Cardiac fibroblast (primary cell): Measurements from ENCODE around the gene SPTLC2.
A peak's percentile ranks its signal among the peaks of the same experiment; 100 is the strongest.

Experiments
- DNase-seq, 2 donors: peaks; one replicate each; pipeline versions ENCODE4 v3.0.0 to v3.0.0-alpha.2; 2010; ENCODE audit warnings: low read depth in 2 of 2
- H3K4me3 ChIP-seq, 2 donors: replicated peaks in 1 of 2; 1 replicate in 1 of 2; 2 replicates in 1 of 2; pipeline ENCODE4 v1.5.1; 2011; ENCODE audit warnings: low read depth in 2 of 2, low read length in 2 of 2, mild to moderate bottlenecking in 2 of 2, moderate library complexity in 1 of 2
- CTCF ChIP-seq: IDR thresholded peaks from one replicate; pipeline ENCODE4 v1.5.1; 2011; ENCODE audit warnings: low read depth, mild to moderate bottlenecking, low read length, inconsistent platforms

The SPTLC2 gene

GRCh38 chr14:77467801-77468200 lies 148.6 kb downstream of the SPTLC2 start:
- TF ChIP-seq CTCF = no peak
- no peak for DNase-seq
- H3K4me3 ChIP-seq = no peak overlapping the region

DNA sequence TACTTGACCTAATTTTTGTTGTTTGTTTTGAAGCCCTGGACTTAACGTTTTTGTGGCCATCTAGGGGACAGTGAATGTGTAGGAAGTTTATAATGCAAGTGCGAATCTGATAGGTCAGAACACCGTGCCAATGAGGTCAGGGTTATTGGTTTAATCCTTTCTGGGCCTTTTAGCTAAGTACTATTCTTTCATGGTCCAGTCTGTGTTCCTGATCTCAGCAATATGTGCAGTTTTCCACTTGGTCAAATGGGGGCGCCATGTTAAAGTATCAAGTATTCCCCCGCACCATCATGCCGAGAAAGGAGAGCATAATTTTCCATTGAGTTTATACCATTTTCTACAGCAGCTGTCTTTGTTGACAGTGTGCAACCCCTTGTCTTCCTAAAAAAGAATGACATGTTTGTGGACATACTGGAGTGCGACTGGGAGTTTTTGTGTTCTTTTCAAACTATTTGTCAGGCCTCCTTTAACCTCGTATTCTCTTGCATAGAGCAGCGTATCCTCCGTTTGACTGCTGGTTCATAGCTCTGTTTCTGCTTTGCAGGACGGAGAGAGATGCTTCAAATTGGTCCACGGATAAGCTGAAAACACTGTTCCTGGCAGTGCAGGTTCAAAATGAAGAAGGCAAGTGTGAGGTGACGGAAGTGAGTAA lies 157.2 kb downstream of the SPTLC2 start:
- peak overlapping the region; percentile 90 to 97 for H3K4me3 ChIP-seq
- peak; percentile 85 to 86 for DNase-seq
- TF ChIP-seq CTCF = peak; percentile 74

DNA sequence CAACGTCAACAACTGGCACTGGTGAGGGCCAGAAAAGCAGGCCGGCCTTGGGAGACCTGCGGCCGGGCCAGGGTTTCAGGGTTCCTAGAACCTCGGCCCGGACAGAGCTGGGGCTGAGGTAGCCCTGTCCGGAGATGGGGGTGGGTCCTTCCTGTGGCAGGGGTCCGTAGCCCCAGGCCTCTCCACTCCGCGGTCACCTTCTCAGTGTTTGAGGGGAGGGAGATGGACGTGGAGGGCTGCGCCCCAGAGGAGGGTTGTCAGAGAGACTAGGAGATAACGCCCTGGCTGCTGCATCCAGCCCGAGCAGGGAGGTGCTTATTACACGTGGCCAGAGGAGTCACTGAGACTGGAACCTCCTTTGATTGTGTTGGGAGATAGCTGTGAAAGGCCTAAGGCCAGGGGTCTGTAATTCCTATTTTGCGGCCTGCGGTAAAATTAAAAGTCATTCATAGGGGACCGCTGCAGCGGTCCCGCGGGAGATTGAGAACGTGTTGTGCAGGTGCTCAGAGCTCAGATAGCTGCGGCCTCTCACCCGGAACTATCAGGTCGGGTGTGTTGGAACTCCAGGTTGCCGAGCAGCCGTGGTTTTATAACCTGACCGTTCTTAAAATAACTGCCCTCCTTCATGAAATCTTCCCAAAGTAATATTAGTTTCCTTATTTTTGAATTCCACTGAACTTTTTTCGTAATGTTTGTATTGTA lies 158.0 kb downstream of the SPTLC2 start:
- peak; percentile 27 to 38 for DNase-seq
- TF ChIP-seq CTCF = no peak
- H3K4me3 ChIP-seq = peak overlapping the region; percentile 90 to 97

GRCh38 chr14:77457522-77458248 lies 158.8 kb downstream of the SPTLC2 start, which contains the start of the genes AHSA1 and VIPAS39:
Gene AHSA1 (plus strand): TSS chr14:77458093. CDS start chr14:77458190, 97 bp downstream.
Gene VIPAS39 (minus strand): TSS chr14:77457601. CDS start chr14:77454102, 3,499 bp downstream.
- no peak for TF ChIP-seq CTCF
- peak; percentile 99 to 100 for DNase-seq
- H3K4me3 ChIP-seq = peak within 1 kb of the TSS; percentile 90 to 97

DNA sequence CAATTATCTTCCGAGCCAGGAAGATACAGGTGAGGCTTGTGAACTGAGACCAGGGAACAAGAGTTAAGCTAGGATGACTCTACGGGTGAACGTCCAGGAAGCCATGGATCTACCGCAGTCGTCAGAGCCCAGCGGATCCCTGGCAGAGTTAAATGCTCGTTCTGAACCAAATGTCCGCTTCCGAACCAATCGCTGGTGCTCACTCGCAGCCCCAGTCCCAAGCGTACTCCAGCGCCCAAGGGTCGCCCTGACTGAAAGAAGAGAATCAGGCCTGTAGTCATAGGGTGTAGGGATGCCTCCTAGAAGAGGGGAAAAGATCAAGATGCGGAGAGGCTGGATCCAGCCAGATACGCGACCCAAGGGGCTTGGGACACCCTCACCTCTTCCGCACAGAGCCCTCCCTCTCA lies 159.3 kb downstream of the SPTLC2 start:
- DNase-seq = no peak
- TF ChIP-seq CTCF = no peak
- H3K4me3 ChIP-seq = peak overlapping the region; percentile 90 to 97
